SH-SY5Y (cell line): ENCODE results near the gene LSMEM2.

Source experiments
- GATA2 ChIP-seq: IDR thresholded peaks from 2 replicates; pipeline ENCODE4 v1.6.1; 2011; ENCODE audit warnings: mild to moderate bottlenecking, low read depth, low read length
- GATA3 ChIP-seq: IDR thresholded peaks from 2 replicates; pipeline ENCODE4 v1.6.1; 2011; ENCODE audit warnings: low read depth, mild to moderate bottlenecking, low read length, moderate library complexity

DNA sequence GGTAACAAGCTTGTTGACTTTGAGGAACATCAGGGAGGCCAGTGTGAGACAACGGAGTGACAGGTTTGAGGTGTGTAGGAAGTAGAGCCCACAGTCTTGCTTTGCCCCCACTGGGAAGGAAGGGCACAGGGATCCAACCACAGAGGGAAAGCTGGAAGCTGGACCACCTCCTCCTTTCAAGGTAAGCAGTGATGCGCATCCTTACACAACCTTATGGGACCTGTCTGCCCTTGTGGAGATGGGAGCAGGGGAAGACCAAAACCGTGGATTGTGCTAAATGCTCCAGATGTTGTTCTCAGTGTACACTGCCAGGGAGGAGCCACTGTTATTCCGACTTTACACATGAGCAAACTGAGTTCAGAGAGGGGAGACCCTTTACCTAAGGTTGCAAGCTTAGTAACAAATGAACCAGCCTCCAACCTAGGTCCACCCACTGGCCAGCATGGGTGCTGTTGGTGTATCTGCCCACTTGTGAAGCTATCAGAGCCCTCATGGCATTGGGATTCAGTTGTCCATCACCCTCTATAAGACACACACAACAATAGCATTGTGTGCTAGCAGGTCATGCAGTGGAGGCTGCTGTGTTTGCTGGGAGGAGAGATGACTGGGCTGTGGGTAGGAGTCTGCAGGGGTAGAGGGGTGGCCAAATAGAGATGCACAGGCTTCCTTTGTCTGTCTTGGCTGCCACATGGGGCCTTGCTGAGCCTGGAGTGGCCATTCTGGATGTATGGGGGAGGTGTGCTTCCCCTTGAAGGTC, 586 bp upstream of the LSMEM2 start:
- no peak for TF ChIP-seq GATA3
- no peak for TF ChIP-seq GATA2
